GM21723 (cell line): ENCODE measurements around the gene NFATC1.
A peak's percentile ranks its signal among the peaks of the same experiment; 100 is the strongest.

Experiments
- ATAC-seq: cut with Tn5 transposase; IDR thresholded peaks from one replicate; pipeline ENCODE4 v1.9.1; 2021; ENCODE audit warnings: mild to moderate bottlenecking, moderate library complexity; ENCODE audit not compliant: unreplicated experiment

NFATC1 gene

DNA sequence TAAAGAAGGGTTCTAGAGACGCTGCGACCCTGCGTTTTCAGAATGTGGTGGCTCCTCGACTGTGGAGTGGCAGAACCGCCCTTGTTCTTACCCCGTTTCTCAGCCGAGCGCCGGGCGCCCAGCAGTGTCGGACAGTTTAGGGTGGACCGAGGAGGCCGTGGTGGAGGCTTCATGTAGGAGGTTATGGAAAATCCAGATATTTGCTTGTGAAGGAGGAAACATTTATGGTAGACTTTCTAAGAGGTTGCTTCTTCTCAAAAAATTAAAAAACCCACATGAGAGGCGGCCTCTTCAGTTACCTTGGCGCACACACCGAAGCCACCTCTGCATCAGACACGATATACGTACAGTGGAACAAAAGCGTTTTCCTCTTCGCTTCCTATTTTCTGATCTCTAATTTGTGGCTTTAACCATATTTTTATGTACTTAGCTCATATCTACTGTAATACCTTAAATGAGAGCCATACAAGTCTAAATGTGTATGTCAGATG lies 120.8 kb downstream of the NFATC1 start:
- ATAC-seq: no peak

GRCh38 chr18:79517341-79517740 lies 121.6 kb downstream of the NFATC1 start:
- no peak for ATAC-seq

- no peak for ATAC-seq
Measured at GRCh38 chr18:79518028-79518682, 122.4 kb downstream of the NFATC1 start.

GRCh38 chr18:79518683-79519128 lies 123.0 kb downstream of the NFATC1 start:
- no peak for ATAC-seq

- no peak for ATAC-seq
Measured at GRCh38 chr18:79519751-79520477, 124.2 kb downstream of the NFATC1 start.

- no peak for ATAC-seq
Measured at GRCh38 chr18:79520478-79521390, 125.0 kb downstream of the NFATC1 start.

DNA sequence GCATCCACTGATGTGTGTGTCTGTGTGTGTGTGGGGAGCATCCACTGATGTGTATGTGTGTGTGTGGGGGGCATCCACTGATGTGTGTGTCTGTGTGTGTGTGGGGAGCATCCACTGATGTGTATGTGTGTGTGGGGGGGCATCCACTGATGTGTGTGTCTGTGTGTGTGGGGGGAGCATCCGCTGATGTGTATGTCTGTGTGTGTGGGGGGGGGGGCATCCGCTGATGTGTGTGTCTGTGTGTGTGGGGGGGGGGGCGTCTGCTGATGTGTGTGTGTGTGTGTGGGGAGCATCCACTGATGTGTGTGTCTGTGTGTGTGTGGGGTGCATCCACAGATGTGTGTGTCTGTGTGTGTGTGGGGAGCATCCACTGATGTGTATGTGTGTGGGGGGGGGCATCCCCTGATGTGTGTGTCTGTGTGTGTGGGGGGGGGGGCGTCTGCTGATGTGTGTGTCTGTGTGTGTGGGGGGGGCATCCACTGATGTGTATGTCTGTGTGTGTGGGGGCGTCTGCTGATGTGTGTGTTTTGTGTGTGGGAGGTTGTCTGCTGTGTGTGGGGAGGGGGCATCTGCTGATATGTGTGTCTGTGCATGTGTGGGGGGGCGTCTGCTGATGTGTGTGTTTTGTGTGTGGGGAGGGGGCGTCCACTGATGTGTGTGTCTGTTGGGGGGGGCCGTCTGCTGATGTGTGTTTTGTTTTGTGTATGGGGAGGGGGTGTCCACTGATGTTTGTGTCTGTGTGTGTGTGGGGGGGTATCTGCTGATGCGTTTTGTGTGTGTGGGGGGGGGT lies 125.9 kb downstream of the NFATC1 start:
- no peak for ATAC-seq

GRCh38 chr18:79522451-79523205 lies 126.9 kb downstream of the NFATC1 start:
- ATAC-seq: peak; percentile 19

DNA sequence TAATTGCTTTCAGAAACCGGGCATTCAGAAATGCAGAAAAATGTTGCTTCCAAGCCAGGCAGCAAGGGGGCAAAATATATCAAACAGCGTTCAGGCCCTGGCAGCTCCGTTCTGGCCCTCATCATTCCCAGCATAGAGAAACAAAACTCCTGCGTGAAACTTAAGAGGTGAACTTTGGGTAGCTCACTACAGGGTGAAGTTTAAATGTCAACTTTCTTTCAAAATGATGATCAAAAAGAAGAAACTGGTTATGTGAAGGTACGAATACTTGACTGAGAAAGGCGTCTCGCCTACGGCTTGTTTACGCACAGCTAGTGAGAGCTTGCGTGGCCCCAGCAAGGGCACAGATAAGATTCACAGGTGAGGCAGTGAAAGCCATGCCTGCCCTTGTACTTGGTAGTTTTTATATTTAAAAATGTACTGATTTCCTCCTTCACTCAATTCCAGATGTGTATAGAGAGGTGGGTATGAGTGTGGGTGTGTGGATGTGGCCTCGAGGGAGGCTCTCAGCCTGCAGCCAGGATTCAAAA lies 127.5 kb downstream of the NFATC1 start:
- ATAC-seq: peak; percentile 32

- peak; percentile 73 for ATAC-seq
Measured at GRCh38 chr18:79523736-79524180, 128.0 kb downstream of the NFATC1 start.

- peak; percentile 29 for ATAC-seq
Measured at GRCh38 chr18:79524181-79525078, 128.7 kb downstream of the NFATC1 start.

DNA sequence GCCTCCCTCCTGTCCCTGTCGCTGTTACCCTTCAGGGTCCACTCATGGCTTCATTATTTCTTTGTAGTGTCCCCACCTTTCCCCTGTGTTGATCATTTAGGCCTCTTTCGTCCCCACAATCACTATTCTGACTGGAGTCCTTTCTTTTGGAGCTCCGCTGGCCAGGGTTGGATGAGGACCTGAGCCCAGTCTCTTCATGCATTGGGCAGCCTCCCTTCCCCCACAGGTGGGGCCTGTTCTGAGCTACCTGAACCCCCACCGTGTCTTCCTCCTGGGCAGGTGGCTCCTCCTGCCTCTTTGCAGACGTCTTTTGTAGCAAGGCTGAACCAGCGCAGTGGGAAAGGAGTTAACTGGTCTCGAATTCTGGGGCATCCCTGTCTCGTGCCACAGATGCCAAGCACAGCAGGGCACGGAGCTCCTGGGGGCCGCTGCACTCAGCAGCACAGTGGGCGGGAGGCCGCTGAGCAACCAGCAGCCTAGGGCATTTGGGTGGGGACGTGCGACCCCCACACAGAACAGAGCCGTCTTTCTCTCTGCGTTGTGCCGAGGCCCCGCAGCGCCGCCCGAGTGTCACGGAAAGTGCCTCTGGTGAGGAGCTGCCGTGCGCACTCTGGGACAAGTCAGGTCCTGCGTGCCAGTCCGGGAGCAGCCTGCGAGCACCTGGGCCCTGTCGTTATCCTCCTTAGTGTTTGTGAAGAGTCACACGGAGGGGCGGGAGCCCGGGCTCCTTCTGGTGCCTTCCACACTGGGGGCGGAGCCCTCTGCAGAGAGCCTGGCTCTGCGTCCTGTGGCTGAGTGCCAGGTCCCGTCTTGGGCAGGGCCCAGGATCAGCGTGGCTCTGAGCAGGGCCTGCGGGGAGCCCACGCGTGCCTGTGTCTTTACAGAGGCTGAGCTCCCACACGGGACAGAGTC lies 130.1 kb downstream of the NFATC1 start:
- no peak for ATAC-seq

DNA sequence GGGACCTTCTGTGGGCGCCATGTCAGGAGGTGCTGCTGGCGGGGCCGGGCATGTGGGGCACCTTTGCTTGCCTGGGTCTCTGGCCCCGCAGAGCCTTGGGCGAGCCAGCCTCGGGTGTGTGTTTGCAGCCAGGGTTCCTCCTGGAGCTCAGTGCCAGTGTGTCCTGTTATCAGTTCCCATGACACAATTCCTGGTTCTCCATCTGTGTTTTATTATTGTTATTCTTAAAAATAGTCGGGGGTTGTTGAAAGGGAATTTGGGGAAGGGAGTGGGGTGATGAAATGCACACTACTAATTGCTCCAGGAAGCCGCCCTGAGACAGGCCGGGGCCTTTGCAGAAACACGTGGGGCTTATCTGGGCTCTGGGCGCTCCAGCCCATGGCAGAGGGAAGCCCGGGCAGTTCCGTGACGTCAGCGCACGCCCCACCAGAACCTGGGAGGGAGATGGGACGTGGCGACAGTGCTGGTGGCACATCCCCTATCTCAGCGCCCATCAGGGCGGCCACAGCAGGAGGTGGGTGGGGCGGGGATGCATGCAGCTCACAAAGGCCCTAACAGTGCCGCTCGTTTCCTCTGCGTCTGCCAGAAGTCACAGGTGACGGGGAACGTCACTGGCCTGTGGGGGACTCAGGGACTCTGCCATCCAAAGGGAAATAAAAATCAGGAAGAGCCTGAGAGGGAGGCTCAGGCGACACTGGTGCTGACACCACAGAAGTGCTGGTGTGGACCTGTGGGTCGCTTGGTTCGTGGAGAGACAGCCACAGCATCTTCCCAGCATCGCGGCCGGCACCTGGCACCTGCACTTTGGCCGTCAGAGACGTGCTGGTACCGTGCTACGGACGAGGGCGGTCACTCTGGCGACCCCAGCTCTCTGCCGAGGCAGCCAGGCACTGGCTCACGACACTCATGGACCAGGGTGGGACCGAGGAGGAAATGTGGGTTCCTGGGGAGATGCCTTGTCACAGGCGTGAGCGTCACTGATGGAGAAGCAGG lies 131.0 kb downstream of the NFATC1 start:
- ATAC-seq: no peak

- no peak for ATAC-seq
Measured at GRCh38 chr18:79527656-79528315, 132.1 kb downstream of the NFATC1 start.

GRCh38 chr18:79528316-79528695 lies 132.6 kb downstream of the NFATC1 start:
- no peak for ATAC-seq

- no peak for ATAC-seq
Measured at GRCh38 chr18:79528846-79529245, 133.1 kb downstream of the NFATC1 start.
